HL-60 (cell line): ENCODE measurements around the gene TSC22D4.

Experiments used
- DNase-seq, 2 experiments: peaks; one replicate each; pipeline ENCODE4 v3.0.0-alpha.2; 2010 to 2020; ENCODE audit warnings: low read depth in 1 of 2, low spot score in 1 of 2
- H3K27ac ChIP-seq: fragments of 250-450 bp; sonication (Bioruptor Pico); replicated peaks from 2 replicates; pipeline ENCODE4 v1.5.1; 2020; ENCODE audit warnings: mild to moderate bottlenecking, moderate library complexity
- H3K27me3 ChIP-seq: fragments of 250-450 bp; sonication (Bioruptor Pico); 2 replicates; pipeline ENCODE4 v1.5.1; 2021; ENCODE audit warnings: mild to moderate bottlenecking, moderate library complexity; ENCODE audit not compliant: insufficient read depth, poor library complexity, severe bottlenecking
- H3K4me3 ChIP-seq: replicated peaks from 2 replicates; pipeline ENCODE4 v1.5.1; 2011; ENCODE audit warnings: mild to moderate bottlenecking, control low read depth, low read length; ENCODE audit not compliant: insufficient read depth
- CTCF ChIP-seq: IDR thresholded peaks from one replicate; pipeline ENCODE4 v1.5.1; 2011; ENCODE audit warnings: low read length, control low read depth, inconsistent platforms; ENCODE audit not compliant: insufficient read depth
- GABPA ChIP-seq: IDR thresholded peaks from 2 replicates; pipeline ENCODE4 v1.6.1; 2012; ENCODE audit warnings: low read depth
- POLR2AphosphoS5 ChIP-seq: IDR thresholded peaks from 2 replicates; pipeline ENCODE4 v1.6.1; 2012; ENCODE audit warnings: low read depth
- REST ChIP-seq: IDR thresholded peaks from 2 replicates; pipeline ENCODE4 v1.6.1; 2012; ENCODE audit warnings: low read depth; ENCODE audit not compliant: insufficient replicate concordance
- SPI1 ChIP-seq: IDR thresholded peaks from 2 replicates; pipeline ENCODE4 v1.6.1; 2012; ENCODE audit warnings: low read depth, mild to moderate bottlenecking, borderline replicate concordance

Gene TSC22D4

DNA sequence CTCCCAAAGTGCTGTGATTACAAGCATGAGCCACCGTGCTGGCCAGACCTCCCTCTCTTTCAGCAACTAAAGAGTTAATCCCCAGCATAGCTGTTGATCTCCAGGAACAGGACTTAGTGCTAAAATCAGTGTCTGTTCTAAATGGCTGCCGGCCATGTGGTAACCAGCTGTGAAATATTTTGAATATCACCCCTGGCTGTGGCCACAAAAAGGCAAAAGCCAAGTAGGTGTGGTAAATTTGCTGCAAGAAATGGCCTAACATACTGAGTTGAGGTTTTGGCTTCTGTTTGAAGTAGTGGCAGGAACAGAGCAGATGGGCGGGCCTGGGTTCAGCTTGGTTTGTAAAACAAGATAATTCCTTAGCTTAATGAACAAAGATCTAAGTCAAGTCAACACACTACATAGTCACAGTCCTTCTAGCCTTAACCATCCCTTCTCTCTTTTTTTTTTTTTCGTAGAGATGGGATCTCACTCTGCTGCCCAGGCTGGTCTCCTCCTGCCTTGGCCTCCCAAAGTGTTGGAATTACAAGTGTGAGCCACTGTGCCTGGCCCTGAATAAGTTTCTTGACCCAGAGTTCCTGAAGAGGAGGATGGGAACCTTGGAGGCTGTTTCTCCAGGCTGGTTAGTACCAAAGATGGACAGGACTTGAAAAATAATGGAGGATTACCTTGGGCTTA lies 37.3 kb upstream of the TSC22D4 start:
- Histone ChIP-seq H3K27ac (no peak overlapping the region), H3K27me3 (no peaks in the 10 kb centered on the region), H3K4me3 (no peak overlapping the region)
- TF ChIP-seq GABPA (no peak), REST (no peak), SPI1 (no peak), POLR2AphosphoS5 (no peak), CTCF (no peak)
- DNase-seq, result no peak

GRCh38 chr7:100515072-100515532 lies 36.1 kb upstream of the TSC22D4 start:
- TF ChIP-seq POLR2AphosphoS5, result no peak
- TF ChIP-seq REST, result no peak
- TF ChIP-seq SPI1, result no peak
- TF ChIP-seq GABPA, result no peak
- TF ChIP-seq CTCF, result no peak
- no peaks in the 10 kb centered on the region for H3K27me3 ChIP-seq
- H3K4me3 ChIP-seq, result no peak overlapping the region
- H3K27ac ChIP-seq, result no peak overlapping the region
- DNase-seq, result no peak

GRCh38 chr7:100513212-100513810 lies 34.3 kb upstream of the TSC22D4 start:
- Histone ChIP-seq H3K4me3 (no peak overlapping the region), H3K27me3 (no peaks in the 10 kb centered on the region), H3K27ac (no peak overlapping the region)
- no peak for DNase-seq
- TF ChIP-seq SPI1, result no peak
- no peak for TF ChIP-seq REST
